GM21360 (cell line): ENCODE measurements around the gene ZNF541.

ENCODE experiments used
- ATAC-seq: cut with Tn5 transposase; IDR thresholded peaks from one replicate; pipeline ENCODE4 v1.9.1; 2021; ENCODE audit warnings: mild to moderate bottlenecking, moderate library complexity; ENCODE audit not compliant: unreplicated experiment

ZNF541 gene, protein sequence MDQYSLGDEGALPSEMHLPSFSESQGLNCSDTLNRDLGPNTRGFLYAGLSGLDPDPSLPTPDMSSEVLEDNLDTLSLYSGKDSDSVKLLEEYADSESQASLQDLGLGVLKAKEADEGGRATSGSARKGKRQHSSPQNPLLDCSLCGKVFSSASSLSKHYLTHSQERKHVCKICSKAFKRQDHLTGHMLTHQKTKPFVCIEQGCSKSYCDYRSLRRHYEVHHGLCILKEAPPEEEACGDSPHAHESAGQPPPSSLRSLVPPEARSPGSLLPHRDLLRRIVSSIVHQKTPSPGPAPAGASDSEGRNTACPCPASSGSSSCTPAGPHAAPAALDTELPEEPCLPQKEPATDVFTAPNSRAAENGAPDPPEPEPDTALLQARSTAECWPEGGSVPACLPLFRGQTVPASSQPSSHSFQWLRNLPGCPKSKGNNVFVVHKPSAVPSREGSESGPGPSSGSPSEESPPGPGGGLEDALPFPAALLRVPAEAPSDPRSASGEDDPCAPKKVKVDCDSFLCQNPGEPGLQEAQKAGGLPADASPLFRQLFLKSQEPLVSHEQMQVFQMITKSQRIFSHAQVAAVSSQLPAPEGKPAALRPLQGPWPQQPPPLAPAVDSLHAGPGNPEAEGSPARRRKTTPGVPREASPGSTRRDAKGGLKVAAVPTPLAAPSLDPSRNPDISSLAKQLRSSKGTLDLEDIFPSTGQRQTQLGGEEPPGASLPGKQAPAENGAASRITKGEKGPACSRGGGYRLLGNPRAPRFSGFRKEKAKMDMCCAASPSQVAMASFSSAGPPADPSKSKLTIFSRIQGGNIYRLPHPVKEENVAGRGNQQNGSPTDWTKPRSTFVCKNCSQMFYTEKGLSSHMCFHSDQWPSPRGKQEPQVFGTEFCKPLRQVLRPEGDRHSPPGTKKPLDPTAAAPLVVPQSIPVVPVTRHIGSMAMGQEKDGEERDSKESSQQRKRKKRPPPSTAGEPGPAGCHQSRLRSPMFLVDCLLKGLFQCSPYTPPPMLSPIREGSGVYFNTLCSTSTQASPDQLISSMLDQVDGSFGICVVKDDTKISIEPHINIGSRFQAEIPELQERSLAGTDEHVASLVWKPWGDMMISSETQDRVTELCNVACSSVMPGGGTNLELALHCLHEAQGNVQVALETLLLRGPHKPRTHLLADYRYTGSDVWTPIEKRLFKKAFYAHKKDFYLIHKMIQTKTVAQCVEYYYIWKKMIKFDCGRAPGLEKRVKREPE (N-terminal part only)

GRCh38 chr19:47573071-47574026, at the start of gene ZNF541:
Gene ZNF541 (minus strand): TSS chr19:47573148. CDS start chr19:47555856, 17,292 bp downstream.
- no peak for ATAC-seq

GRCh38 chr19:47619763-47620162, 46.8 kb upstream of the ZNF541 start:
- no peak for ATAC-seq

DNA sequence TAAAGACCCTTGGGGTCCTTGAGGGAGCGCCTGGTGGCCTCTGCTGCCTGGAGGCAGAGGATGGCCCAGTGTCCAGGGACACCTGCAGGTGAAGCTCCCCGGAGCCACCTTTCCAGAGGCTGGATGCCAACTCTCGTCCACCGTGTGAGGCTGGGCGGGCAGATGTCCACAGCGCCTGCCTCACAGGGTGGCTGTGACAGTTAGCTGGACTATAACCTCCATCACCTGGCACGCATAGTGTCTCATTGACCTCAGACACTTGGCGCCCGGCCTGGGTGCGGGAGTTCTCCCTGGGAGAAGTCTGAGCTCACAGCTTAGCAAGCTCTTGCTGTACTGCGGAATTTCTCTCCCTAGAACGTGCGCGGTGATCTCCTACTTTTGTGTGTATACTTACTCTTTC, 45.8 kb upstream of the ZNF541 start:
- ATAC-seq = no peak

DNA sequence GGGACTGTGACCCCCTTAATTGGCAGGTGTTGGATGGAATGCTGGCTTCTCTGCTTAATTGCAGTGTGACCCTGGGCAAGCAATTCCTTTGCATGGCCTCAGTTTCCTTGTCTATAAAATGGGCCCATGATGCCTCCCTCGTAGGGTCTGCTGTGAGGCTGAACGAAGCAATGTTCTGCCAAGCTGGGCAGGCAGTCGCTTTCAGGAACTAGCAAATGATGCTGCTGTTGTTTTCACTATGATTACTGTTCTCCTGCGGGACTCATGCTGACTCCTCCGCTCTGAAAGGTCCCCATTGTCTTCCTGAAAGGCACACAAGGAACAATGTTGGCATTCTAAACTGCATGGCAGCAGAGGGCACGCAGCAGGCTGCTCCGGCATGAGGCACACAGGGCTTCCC, 42.8 kb upstream of the ZNF541 start:
- ATAC-seq = no peak

GRCh38 chr19:47615230-47615629, 42.3 kb upstream of the ZNF541 start:
- no peak for ATAC-seq

- no peak for ATAC-seq
Observed at GRCh38 chr19:47614559-47614958, 41.6 kb upstream of the ZNF541 start.

DNA sequence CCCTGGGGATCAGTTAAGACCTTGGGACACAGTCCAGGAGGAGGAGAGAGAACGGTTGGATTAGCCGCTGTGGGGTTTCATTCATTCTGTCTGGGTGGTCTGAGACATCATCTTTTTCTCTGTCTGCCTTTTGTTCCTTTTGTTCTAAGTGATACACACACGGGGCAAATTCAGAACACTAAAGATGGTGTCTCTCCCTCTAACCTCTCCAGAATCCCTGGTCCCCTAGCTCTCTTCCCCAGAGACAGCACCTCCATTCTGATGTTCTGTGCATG, 41.0 kb upstream of the ZNF541 start:
- no peak for ATAC-seq

GRCh38 chr19:47613165-47614020, 40.4 kb upstream of the ZNF541 start:
- no peak for ATAC-seq

DNA sequence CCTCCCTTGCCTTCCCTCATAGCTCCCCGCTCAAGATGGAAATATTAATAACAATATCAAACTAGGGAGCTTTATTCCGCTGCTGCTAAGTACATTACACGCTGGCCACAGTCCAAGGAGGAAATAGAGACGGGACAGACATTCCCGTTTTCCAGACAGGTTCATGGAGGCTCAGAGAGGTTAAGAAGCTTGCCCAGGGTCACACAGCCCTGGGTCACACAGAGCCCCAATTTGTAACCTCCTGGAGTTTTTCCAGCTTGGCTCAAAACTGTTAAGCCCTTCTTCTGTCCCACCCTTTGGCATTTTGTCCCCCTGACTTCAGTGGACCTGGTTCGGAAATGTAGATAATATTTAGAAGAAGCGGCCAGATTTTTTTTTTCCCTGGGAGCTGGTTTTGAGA, 38.0 kb upstream of the ZNF541 start:
- no peak for ATAC-seq

DNA sequence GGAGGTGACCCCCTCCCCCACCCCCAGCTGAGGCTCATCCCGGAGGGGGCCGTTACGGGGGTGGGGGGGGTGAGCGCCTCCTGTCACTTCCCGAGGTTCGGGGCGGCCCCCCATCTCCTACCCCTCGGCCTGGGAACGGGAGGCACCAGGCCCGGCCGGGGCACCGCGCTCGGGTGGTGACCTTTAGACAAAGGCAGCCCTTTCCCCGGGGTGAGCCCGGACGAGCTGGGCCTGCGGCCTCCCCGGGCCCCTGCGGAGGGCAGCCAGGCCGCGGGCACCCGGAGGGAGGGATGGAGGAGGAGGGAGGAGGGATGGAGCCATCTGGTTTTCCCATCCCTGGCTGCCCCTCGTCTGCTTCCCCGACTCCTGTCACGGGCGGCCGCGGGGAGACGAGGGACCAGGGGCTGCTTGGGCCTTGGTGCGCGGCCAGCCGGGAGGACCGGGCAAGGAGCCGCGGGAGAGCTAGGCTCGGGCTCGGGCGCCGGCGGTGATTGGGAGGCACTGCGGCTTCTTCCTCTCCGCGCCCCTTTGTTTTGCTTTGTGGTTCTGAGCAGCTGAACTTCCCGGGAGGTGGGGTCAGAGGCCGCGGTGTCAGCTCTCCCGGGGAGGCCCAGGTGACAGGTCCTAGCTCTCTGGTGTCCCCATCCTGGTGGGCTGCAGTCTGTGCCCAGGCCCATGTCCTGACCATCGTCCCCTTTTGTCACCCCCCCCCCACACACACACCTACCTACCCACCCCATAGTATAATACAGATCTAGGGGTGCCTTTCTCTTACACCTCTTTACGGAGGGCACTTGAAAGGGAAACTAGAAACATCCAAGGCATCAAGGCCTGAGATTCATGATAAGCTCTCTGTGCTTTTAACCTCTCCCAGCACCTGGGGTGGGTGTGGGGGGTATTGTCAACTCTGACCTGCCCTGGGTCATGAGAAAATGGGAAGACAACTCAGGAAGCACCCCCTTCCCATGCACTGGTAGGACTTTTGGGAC, 37.3 kb upstream of the ZNF541 start:
- no peak for ATAC-seq

GRCh38 chr19:47608969-47609905, 36.3 kb upstream of the ZNF541 start, which contains the start of gene BICRA:
Gene BICRA (plus strand): TSS chr19:47609134. CDS start chr19:47673575, 64,441 bp downstream.
- ATAC-seq = peak; percentile 30

DNA sequence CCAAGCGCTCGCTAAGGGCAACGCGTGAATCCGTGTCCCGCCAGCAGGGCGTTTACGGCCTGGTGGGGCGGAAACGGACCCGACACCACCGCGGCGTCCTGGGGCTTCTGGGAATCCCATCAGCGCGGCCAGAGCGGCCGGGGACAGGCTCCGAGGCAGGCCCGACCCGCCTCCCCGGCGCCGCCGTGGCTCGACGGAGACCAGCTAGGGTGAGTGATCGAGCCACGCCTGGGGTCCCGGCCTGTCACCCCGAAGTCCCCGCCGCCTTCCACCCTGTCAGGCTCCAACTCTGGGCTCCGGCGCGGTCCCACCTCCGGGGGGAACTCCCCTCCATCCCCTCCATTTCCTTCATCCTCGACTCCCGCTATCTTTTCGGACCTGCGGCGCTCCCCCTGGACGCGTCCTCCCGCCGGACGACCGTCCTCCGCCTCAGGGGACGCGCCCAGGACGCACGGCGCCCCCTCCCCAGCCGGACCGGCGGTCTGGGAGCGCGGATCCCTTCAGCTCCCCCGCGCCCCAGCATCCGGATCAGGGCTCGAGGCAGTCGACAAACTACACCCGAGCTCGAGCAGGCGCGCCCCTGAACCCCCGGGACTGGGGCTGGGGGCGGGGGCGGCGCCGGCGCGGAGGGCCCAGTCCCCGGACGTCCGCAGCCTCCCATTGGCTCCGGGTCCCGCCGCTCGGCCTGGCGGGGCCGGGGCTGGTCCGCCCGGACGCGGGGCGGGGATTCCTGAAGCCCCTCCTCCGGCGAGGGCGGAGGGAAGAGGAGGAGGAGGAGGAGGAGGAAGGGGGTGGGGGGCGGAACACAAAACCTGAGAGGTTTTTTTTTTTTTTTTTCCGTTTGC, 35.3 kb upstream of the ZNF541 start:
- peak; percentile 69 for ATAC-seq

GRCh38 chr19:47607564-47608073, 34.7 kb upstream of the ZNF541 start:
- no peak for ATAC-seq

DNA sequence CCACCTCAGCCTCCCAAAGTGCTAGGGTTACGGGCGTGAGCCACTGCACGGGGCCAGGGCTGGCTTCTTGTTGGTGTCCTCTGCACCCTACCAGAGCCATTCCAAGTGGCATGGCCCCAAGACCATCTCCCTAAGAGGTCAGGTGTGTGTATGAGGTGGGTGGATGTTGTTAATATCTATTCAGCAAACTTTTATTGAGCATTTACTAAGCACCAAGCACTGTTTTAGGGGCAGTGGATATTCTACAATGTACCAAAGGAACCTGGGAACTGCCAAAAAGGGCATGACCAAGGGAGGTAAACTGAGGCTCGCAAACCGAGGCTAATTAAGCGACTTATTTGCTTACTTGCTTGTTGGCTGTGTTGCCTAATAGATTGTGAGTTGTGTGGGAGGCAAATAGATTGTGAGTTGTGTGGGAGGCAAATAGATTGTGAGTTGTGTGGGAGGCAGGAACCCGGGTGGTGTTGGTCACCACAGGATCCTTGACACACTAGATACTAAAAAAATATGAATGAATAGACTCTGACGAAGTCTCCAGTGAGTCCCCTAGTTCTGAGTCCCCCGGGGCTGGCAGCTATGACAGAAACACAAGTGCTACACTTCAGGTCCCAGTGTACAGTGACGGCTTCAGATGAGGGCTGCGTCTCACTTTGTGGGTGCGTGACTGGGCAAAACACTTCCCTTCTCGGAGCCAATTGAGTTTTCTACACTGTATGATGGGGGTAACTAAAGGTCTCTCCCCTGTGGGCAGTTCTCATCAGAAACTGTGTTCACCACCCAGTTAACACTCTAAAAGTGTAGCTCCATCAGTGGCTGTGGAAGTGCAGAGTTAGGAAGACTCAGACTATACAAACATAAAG, 31.0 kb upstream of the ZNF541 start:
- no peak for ATAC-seq
